GM15510 (cell line): Measurements from ENCODE around the gene PAF1.

Experiments used
- POLR2A ChIP-seq: IDR thresholded peaks from 3 replicates; pipeline ENCODE4 v1.6.1; 2011; ENCODE audit warnings: borderline replicate concordance; ENCODE audit not compliant: insufficient read length; ENCODE audit errors: extremely low read depth

Gene PAF1

GRCh38 chr19:39341719-39342604 is 48.9 kb downstream of the PAF1 start, which contains the start of gene SAMD4B:
Gene SAMD4B (plus strand): TSS chr19:39342421. CDS start chr19:39356894, 14,473 bp downstream.
- peak; percentile 93 for TF ChIP-seq POLR2A

GRCh38 chr19:39341129-39341718 is 49.7 kb downstream of the PAF1 start:
- no peak for TF ChIP-seq POLR2A

GRCh38 chr19:39339674-39340073 is 51.2 kb downstream of the PAF1 start:
- TF ChIP-seq POLR2A, result no peak

GRCh38 chr19:39336483-39336882 is 54.4 kb downstream of the PAF1 start:
- no peak for TF ChIP-seq POLR2A
